Left forelimb (tissue), 1 donor: ENCODE measurements around the gene LSM14A.
"Not testable (repeated sequence)": the region's sequence is repeated elsewhere in the genome, so short reads cannot be mapped to it uniquely, and the experiment has no call there.

Source experiments
- DNase-seq: peaks from one replicate; pipeline ENCODE4 v3.0.0-alpha.2; 2018; ENCODE audit warnings: low spot score

LSM14A gene

GRCh38 chr19:34229721-34230120, 57.4 kb downstream of the LSM14A start:
- DNase-seq: no peak

GRCh38 chr19:34230820-34231219, 58.5 kb downstream of the LSM14A start:
- DNase-seq: no peak

GRCh38 chr19:34231439-34231838, 59.1 kb downstream of the LSM14A start:
- DNase-seq: no peak

GRCh38 chr19:34232566-34233481, 60.5 kb downstream of the LSM14A start:
- DNase-seq: no peak

- no peak for DNase-seq
Measured at GRCh38 chr19:34235425-34235940, 63.2 kb downstream of the LSM14A start.

- no peak for DNase-seq
Measured at GRCh38 chr19:34236035-34236987, 64.0 kb downstream of the LSM14A start.

GRCh38 chr19:34237283-34237682, 65.0 kb downstream of the LSM14A start:
- no peak for DNase-seq

GRCh38 chr19:34237939-34238338, 65.6 kb downstream of the LSM14A start:
- no peak for DNase-seq

GRCh38 chr19:34241513-34242337, 69.4 kb downstream of the LSM14A start:
- DNase-seq: no peak

GRCh38 chr19:34243138-34243875, 71.0 kb downstream of the LSM14A start:
- not testable (repeated sequence) for DNase-seq

- no peak for DNase-seq
Measured at GRCh38 chr19:34243876-34244578, 71.7 kb downstream of the LSM14A start.

GRCh38 chr19:34244611-34245299, 72.5 kb downstream of the LSM14A start:
- no peak for DNase-seq

- DNase-seq: no peak
Measured at GRCh38 chr19:34246340-34246739, 74.0 kb downstream of the LSM14A start.

- DNase-seq: no peak
Measured at GRCh38 chr19:34248941-34249340, 76.6 kb downstream of the LSM14A start.

- not testable (repeated sequence) for DNase-seq
Measured at GRCh38 chr19:34253167-34253566, 80.9 kb downstream of the LSM14A start.

GRCh38 chr19:34253681-34254045, 81.4 kb downstream of the LSM14A start:
- DNase-seq: not testable (repeated sequence)

GRCh38 chr19:34254046-34254697, 81.9 kb downstream of the LSM14A start, which contains the start of gene GARRE1:
Gene GARRE1, plus strand, starts transcription at chr19:34254554. Its CDS starts 45,920 bp downstream, at chr19:34300474.
- peak; percentile 92 for DNase-seq

- peak; percentile 78 for DNase-seq
Measured at GRCh38 chr19:34254698-34255432, 82.6 kb downstream of the LSM14A start.
